Activated CD4-positive, alpha-beta T cell treated with anti-CD3 and anti-CD28 coated beads, Interleukin-2, amount 50 U/mL, for 4 hours (primary cell): ENCODE data around the gene SLC29A4.
A peak's percentile ranks its signal among the peaks of the same experiment; 100 is the strongest.
"Not testable (repeated sequence)": the region's sequence is repeated elsewhere in the genome, so short reads cannot be mapped to it uniquely, and the experiment has no call there.

Experiments
- DNase-seq, 2 experiments: peaks; one replicate each; pipeline ENCODE4 v3.0.0-alpha.2; 2020

The SLC29A4 gene

DNA sequence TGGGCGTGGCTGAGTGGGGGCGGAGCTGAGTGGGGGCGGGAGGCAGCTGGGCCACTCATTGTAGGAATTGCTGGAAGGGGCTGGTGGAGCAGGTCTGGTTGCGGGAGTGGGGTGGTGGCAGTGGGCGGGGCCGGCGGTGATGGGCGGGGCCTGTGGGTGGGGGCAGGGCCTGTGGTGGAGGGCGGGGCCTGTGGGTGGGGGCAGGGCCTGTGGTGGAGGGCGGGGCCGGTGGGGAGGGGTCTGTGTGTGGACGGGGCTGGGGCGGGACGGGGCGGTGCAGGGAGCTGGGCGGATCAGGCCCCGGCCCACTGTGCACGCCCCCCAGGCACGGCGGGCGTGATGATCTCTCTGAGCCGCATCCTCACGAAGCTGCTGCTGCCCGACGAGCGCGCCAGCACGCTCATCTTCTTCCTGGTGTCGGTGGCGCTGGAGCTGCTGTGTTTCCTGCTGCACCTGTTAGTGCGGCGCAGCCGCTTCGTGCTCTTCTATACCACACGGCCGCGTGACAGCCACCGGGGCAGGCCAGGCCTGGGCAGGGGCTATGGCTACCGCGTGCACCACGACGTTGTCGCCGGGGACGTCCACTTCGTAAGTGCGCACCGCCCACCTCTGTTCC, 14.0 kb downstream of the SLC29A4 start:
- DNase-seq = peak; percentile 51 to 56

DNA sequence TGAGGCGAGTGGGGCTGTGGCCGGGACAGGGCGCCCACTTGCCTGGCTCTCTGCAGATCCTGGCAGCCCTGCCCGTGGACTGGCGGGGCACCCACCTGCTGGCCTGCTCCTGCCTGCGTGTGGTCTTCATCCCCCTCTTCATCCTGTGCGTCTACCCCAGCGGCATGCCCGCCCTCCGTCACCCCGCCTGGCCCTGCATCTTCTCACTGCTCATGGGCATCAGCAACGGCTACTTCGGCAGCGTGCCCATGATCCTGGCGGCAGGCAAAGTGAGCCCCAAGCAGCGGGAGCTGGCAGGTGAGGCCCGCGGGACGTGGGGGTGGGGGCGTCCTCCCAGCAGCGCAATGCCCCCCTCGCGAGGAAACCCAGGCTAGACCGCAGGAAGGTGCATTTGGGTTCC, 17.6 kb downstream of the SLC29A4 start:
- DNase-seq = no peak

DNA sequence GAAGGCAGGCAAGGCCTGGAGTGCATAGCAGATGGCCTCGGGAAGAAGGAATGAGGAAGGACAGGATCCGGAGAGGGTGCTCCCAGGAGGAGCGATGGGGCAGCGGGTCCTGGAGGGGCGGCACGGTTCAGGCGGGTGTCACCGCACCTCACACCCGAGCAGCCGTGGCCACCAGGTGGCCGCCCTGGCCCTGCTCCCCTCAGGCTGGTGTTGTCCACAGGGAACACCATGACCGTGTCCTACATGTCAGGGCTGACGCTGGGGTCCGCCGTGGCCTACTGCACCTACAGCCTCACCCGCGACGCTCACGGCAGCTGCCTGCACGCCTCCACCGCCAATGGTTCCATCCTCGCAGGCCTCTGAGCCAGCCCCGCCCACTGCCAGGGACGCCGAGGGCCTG, 19.8 kb downstream of the SLC29A4 start:
- DNase-seq = no peak

DNA sequence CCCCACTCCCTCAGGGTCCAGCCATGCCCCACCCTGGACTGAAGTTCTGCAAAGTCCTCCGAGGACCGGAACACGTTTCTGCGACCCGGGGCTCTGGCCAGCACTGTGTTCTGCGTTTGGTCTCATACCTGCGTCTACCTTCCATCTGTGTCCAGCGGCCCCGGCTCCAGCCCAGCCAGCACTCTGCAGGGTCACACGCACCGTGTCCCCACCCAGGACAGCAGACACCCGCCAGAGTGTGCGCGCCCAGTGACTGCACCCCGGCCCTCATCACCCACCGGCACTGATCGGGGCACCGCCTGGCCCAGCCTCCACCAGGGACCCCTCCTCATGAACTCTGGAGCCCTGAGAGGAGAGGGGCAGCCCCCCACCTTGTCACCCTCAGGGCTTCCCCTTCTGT, 20.3 kb downstream of the SLC29A4 start:
- no peak for DNase-seq

DNA sequence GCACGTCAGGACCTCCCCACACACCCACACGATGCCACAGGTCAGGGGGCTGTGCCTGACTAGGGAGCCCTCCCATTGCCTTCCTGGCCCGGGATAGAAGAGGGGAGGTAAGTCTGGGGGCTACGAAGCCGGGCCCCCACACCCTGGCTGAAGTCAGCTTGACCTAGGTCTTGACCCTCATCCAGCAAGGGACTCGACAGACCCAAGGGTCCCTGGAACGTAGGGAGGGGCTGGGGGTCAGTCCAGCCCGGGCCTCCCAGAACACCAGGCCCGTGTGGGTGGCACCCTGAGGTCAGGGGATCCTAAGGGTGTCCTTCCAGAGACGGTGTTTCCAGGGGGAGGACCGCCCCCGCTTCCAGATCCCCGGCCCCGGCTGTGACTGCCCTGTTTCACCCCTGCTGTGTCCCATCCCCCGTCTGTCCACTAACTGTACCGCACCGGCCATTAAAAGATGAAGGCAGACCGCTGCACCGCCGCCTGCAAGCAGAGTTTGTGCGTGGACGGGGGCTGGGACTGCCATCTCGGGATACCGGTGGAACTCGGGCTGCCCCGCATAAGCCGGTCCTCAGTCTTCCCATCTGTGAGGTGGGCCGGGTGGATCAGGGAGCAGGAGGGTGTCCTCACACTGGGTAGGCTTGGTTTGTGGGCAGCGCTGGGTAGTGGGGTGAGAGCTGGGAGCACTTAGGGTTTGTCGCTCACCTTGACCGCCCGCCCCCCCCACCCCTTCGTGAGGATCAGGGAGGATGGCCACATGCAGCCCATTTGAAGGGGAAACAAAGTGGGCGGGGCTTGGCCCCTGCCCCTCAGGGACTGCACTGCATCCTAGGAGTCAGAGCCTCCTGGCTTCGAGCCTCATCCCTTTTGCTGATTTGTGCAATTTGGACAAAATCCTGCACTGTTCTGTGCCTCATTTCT, 21.1 kb downstream of the SLC29A4 start:
- DNase-seq = no peak

DNA sequence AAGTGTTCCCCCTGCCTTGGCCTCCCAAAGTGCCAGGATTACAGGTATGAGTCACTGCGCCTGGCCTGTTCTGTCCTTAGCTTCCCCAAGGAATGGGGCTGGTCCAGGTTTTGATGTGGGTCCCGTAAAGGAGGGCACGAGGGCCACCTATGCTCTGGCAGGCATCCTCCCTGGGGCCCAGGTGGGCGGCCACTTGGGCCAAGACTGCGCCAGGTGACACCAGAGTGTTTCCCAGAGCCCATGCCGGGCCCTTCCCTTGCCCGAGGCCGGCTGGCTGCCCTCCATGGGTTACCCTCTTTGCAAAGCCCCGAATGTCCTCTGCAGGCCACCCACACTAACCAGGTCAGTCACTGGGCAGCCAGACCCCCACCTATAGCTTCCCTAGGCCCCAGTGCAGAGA, 22.3 kb downstream of the SLC29A4 start:
- not testable (repeated sequence) for DNase-seq

DNA sequence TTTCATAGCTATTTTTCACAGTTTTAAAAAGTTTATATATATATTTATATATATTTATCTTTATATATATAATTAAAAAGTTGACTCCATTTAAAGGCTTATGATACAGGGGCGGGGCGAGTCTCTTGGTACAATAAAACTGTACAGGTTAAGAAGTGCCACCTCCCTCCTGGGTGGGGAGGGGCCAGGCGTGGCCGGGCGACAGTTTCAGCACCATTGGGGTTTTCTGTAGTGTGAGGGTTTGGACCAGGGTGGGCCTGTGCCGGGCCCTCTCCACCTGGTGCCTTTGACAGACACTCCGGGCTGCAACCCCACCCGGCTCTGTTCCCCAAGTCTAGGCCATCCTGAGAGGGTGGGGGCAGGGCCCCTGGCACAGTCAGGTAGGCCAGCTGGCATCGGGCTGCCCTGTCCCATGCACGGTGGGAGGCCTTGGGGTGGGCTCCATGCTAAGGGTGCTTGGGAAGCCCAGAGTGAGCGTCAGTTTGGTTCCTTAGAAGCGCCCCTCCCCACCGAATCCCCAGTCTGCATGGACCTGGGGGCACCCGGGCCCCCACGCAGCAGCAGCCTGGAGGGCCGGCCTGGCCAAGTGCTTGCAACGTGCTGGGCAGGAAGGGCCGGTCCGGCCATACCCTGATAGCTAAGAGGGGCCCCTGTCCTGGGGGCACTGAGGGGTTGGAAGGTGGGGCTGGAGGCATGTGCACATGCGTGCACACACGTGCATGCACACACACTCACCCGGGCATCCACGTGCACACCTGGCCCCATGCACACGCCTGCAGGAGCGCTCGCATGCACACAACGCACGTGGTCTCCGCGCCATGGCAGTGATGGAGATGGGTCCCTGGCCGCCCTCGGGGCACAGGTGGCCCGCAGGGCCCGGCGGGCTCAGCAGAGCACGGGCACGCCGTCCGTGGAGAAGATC, 24.7 kb downstream of the SLC29A4 start:
- DNase-seq = not testable (repeated sequence)

DNA sequence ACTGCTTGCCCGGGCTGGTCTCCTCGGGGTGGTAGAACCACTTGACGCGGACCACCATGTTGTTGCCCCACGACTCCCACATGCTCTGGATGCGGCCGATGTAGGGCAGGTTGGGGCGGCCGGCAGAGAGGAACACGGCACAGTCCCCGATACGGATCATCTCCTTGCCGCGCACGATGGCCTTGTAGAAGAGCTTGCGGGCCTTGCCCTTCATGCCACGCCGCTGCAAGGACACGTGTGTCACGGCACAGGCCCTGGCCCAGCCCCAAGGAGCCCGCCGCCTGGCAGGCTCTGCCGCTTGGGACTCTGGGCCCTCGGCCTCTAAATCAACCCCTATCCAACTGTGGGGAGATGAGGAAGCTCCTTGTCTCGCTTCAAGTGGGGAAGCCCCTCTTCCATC, 26.4 kb downstream of the SLC29A4 start:
- no peak for DNase-seq

DNA sequence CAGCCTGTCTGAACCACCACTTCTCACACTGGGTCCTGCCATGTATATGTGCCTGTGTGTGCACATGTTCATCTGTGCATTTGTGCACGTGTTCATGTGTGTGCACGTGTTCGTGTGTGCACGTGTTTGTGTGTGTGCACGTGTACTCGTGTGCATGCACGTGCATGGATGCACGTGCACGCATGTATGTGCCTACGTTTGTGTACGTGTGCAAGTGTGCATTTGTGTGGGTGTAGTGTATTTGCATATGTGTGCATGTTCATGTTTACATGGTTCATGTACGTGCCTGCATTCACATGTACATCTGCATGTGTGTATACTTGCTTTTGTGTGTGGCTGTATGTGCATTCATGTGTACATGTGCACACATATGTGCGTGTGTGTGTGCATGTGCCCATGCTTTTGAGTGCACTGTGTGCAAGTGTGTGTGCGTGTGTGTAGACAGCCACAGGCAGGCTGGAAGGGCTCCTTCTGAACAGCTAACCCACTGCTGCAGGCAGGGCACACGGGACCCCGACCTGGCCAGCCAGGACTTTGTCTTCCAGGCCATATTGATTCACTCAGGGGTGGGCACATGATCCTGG, 28.2 kb downstream of the SLC29A4 start:
- DNase-seq = no peak

DNA sequence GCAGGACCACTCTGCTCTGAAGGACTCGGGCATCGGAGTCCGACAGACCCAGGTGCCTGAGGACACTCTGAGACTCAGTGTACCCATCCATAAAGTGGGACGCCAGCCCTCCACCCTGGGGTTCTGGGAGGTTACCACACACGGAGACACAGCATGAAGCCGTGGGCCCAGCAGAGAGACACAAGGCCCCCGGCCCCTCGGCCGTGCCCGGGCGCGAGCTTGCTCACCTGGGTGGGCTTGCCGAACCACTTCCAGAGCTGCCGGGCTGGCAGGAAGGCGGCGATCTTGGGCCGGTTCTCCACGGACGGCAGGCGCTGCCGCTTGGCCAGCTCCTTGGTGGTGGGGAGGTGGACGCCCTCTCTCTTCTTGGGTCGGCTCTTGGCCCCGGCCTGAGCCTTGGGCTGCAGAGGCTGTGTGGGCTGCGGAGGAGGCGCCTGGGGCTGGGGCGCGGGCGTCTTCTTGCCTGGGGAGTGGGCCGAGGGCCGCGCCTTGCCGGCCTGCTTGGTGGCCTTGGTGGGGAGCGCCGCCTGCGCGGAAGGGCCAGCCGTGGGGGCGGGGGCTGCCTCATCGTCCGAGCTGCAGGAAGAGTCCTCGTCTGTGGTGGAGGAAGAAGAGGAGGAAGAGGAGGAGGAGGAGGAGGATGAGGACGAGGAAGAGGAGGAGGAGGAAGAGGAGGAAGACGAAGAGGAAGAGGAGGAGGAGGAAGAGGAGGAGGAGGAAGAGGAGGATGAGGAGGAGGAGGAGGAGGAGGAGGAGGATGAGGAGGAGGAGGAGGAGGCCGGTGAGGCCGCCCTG, 29.7 kb downstream of the SLC29A4 start:
- not testable (repeated sequence) for DNase-seq

DNA sequence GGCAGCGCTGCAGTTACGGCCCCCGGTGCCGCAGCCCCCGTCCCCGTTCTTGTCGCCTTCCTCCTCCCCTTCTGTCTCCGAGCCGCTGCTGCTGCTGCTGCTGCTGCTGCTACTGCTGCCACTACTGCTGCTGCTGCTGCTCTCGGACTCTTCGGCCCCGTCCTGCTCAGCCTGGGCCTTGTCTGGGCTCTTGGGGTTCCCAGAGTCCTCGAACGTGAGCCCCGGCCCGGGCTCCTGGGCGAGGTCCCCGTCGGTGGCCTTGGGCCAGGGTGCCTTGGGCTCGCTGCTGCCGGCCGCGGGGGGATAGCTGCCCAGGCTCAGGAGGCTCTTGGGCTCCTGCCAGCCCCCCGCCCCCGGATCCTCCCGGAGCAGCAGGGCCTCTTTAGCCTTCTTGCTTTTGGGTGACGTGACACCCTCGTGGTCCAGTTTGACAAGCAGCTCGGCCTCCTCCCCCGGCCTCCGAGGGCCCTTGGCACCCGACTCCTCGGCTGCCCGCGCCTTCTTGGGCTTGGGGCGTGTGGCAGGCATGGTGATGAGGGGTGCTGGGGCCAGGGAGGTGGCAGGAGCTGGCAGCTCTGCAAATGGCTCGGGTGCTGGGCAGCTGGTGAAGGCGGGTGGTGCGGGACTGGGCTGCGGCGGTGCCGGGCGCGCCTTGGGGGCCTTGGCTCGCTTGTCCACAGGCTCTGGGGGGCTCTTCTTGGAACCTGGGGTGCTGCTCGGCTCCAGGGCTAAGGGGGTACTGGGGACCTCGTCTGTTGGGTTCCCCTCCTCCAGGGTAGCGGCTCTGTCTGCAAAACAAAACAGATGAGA, 30.5 kb downstream of the SLC29A4 start:
- not testable (repeated sequence) for DNase-seq

DNA sequence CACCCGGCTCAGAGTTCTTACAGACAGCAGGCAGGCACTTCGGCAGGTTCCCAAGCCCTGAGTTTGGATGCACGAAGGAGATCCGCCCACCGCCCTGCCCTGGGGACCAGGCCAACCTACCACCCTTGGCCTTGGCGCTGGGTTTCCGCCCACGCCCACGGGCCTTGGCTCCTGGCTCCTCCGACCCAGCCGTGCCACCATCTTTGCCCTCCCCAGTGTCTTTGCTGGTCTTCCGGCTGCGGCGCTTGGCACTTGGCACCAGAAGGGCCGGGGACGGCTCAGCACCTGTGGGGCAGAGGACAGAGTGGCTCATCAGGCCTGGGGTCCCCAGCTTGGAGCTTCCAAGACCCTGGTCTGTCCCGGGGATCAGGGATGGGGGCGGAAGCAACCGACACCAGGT, 32.1 kb downstream of the SLC29A4 start:
- no peak for DNase-seq

DNA sequence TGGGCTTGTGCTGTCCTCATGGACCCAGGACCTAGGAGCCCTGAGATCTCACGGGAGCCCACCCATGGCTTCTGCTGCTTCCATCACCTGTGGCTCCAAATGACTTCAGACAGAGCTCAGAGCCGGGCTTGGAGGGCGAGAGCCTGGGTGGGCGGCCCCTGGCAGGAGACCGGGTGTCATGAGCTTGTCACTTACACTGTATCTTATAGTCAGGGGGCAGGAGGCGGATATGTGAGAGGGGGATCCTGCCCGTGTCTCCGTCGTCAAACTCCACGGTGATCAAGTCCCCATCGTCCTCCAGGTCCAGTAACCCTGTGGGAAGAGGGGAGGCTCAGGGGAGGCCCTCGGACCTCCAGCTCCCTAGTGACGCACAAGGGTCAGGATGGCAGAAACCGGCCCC, 33.0 kb downstream of the SLC29A4 start:
- DNase-seq = no peak

DNA sequence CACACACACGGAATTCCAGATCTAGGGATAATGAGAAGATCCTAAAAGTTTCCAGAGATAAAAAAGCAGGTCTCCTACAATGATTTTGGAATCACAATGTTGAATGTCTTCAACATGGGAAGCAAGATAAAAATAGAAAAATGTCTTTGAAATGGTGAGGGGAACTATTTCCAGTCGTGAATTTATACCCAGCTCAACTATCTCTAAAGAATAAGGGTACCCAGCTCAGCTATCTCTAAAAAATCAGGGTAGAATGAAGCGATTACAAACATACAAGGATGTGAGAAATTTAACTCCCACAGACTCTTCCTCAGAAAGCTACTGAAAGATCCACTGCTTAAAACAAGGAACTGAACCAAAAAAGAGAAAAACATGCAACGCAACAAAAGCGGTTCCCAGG, 35.9 kb downstream of the SLC29A4 start:
- not testable (repeated sequence) for DNase-seq

DNA sequence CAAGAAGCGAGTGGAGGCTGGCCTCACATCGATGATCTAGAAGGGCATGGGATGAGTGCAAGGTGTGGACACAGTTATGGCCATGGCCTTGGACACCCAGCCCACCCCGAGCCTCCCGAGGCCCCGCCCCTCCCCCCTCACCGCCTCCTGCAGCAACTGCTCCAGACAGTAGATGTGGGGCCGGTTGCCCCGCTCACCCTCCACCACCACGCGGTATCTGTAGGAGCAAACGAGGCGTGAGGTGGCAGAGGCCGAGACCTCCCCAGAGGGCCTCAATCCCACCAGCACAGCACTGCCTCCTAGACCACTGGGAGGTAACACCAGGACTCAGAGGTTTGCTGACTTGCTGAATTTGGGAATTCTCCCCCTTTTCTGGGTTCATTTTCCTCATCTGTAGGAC, 37.6 kb downstream of the SLC29A4 start:
- DNase-seq = no peak

DNA sequence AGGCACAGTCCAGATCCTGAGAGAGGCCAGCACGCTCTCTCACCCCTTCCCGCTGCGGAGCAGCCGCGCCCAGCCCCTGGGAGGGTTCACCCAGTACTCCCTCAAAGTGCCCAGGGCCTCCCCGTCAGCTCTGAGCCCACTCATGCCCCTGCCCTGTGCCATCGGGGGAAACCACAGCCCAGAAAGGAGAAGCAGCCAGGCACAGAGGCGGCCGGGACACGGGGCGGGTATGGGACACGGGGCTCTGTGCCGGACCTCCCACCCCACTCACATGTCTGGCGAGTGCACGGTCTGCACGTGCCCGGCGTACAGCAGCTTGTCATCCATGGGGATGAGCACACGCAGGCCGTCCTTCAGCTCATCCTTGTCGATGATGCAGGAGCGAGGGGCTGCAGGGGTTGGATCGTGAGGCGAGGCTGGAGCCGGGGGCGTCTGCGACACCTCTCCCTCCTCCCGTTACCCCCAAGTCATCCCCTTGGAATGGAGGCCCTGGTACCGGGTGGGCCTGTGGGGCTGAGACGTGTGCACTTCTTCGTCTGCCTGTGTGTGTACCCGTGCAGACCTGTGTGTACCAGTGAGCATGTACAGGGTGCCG, 38.2 kb downstream of the SLC29A4 start:
- DNase-seq = no peak

DNA sequence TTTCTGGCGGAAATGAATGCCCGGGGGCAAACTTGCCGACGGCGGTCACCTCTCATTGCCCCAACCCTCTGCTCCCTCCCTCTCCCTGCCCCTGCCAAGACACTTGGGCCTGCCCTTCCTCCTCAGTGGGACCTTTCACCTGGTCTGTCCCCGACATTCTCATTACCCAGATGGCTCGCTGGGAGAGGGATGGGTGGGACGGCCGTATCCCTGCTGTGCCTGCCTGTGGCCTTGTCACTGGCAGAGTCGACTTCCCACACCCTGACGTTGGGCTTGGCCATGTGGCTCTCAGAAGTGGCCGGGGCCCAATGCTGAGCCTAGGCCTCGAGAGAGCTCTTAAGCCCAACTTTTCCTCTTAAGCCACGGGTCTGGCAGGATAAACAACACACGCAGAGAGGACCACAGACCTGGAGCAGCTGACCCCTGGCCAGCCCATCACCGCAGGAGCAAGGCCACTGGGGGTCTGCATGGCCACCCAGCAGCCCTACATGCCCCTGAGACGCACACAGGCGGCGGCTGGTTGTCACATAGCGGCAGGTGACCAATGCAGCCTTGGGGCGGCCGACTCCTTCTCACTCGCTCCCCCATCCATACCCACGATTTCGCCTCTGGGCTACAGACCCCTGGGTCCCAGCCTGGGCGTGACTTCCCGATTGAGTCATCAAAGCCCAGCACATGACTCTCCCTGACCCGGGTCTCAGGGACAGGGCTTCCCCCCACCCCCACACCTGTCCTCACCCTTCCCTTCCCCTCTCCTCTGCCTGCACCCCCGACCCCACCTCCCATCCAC, 40.1 kb downstream of the SLC29A4 start:
- no peak for DNase-seq

DNA sequence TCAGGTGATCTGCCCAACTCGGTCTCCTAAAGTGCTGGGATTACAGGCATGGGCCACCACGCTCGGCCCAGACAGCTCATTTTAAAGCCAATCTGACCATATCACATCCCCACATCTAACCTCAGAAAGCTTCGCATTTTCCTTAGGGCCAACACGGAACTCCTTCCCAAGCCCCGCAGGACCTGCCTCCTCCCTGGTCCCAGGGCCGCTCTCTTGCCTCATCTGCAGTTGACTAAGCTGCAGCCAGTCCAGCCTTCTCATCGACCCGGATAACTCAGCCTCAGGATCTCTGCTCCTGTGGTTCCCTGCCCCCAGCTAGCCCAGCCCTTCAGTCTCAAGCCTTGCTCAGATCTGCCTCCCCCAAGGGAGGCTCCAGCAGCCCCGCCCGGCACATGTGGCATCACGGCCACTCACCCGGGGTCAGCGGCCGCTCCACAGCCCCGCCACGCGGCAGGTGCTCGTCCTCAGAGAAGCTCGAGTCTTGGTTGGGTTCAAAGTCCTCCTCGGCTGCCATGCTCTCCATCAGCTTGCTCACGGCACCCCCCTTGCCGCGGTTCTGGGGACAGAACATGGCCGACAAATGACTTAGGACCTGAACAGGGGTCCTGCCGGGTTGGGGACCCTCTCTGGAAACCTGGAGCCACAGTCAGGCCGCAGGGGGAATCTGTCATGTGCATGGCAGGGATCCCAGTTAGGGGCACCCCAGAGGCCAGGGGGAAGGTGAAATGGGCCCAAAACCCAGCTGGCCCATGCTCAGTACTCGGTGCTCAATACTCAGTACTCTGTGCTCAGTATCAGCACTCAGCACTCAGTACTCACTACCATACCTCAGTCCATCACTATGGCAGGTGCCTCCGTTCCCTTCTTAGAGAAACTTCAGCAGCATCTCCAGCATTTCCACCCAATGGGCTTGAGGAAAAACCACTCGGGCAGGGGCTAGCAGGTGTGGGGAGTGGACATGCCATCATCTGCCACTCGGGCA, 41.3 kb downstream of the SLC29A4 start:
- DNase-seq = not testable (repeated sequence)

DNA sequence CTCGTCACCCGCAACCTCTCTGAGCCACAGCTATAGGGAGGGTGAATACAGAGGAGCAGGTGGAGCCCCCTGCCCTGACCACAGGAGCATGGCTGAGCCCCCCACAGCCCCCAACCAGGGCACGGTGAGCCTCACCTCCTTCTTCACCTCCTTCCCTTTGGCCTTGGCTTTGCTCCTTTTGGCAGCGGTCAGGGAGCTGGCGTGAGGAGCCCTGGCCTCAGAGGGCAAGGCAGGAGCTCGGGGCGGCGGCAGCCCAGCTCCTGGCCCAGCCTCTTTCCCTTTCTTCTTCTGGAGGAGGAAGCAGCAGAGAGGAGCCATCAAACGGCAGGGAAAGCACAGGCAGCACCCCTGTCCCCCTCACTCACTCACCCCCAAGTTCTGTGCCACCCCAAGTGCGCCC, 42.2 kb downstream of the SLC29A4 start:
- no peak for DNase-seq
